ENCODE results near the gene DENR. TPM values are rescaled to one million over a fixed set of nuclear protein-coding genes. Genes with fewer than 3 reads are reported as not detected.

DENR gene
- total and polyA plus RNA-seq, 2 of the 8 experiments (the other 6 are each of a cell fraction or from before 2014, with no cell fraction given): 26.9 to 84.0 TPM

DNA sequence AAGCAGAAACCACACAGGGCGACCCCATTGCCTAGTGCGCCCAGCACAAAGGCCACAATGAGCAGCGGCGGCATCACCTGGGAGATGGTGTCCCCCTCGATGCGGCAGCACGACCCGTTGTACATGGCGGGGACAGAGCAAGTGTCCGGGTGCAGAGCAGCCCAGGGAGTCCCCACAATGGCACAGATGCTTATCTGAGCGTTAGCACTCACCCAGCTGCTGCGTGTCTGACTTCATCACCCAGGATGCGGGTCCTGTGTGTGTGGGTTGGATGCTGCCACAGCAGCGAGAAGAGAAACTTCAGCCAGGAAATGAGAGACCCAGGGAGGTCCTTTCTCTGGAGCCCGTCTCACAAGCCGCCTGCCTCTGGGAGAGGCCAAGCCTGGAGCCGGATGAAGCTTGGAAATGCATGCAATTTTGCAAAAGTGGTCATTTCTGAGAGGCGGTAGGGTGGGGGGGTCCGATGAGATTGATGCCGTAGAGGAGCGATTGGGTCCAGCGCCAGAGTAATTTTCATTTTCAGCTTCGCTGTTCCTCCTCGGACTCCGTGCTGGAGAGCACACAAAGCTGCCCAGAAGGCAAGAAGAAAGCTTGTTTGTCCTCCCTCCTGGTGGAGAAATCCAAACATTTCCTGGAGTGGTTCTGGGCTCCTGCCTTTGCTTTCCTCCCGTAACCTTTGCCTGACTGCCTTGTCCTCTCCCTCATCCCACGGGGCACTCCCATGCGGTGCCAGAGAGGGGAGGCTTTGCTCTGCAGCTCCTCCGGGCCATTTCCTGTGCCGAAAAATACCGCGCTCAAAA lies 22.2 kb upstream of the DENR start, which contains the start of gene HCAR1 (continued):
- no peak for TF ChIP-seq TEAD4 (IDR thresholded peaks at IDR 0.05; ENCODE audit: low read depth, low read length)
- TF ChIP-seq, protein P1, sequence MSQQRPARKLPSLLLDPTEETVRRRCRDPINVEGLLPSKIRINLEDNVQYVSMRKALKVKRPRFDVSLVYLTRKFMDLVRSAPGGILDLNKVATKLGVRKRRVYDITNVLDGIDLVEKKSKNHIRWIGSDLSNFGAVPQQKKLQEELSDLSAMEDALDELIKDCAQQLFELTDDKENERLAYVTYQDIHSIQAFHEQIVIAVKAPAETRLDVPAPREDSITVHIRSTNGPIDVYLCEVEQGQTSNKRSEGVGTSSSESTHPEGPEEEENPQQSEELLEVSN (IDR thresholded peaks at IDR 0.05): no peak

All from H1 (cell line).